HepG2 (cell line): Measurements from ENCODE around the gene CRIM1. TPM values are rescaled to one million over a fixed set of nuclear protein-coding genes. Genes with fewer than 3 reads are reported as not detected.

Source experiments
- ATAC-seq: fragments of 200-7000 bp; cut with Tn5 transposase; 3 replicates; pipeline ENCODE4 v1.9.1; 2020; ENCODE audit warnings: mild to moderate bottlenecking, moderate library complexity
- BruUV-seq: library from RNA; stranded (reverse); fragments of 400-500 nt; replicated peaks from 2 replicates; lab custom pipeline; 2021; lab: Mats Ljungman, UMichigan
- CTCF ChIA-PET: fragments of 300-600 bp; formaldehyde crosslinking; extraction: SDS; loops from one replicate; lab custom pipeline; 2021; ENCODE audit warnings: low total read pairs, inconsistent platforms, low intra/inter-chr PET ratio; lab: Yijun Ruan, JAX
- POLR2A ChIA-PET: fragments of 350-600 bp; sonication (Branson Sonifier 250); formaldehyde crosslinking; loops from one replicate; lab custom pipeline; 2020; ENCODE audit warnings: antibody characterized with exemption, inconsistent platforms; lab: Yijun Ruan, JAX
- DNase-seq: peaks from one replicate; pipeline ENCODE4 v3.0.0-alpha.2; 2015; ENCODE audit warnings: low spot score
- FAIRE-seq: peaks from 3 replicates; lab custom pipeline; 2011; peaks lifted over from hg19 to GRCh38; lab: Jason Lieb, UNC
- H2AFZ ChIP-seq: one replicate; pipeline ENCODE4 v1.6.1; 2011; ENCODE audit warnings: low read length, inconsistent platforms
- H3K27ac ChIP-seq: fragments of 300-600 bp; 3 replicates; pipeline ENCODE4 v1.8.0; 2011; ENCODE audit warnings: mixed run types, mild to moderate bottlenecking, mixed read lengths, low read length, inconsistent platforms; ENCODE audit not compliant: insufficient read depth; ENCODE audit errors: extremely low read length
- H3K27me3 ChIP-seq, 2 experiments: fragments of 200-600 bp in 1 of 2; 2 replicates in 1 of 2; 3 replicates in 1 of 2; pipeline versions ENCODE4 v1.6.0 to v1.8.0; 2011; ENCODE audit warnings: low read length in 2 of 2, mild to moderate bottlenecking in 2 of 2, moderate library complexity in 2 of 2, inconsistent platforms in 1 of 2; ENCODE audit not compliant: insufficient read depth in 2 of 2, control insufficient read depth in 1 of 2
- H3K36me3 ChIP-seq, 2 experiments: fragments of 200-600 bp in 1 of 2; replicated peaks in 1 of 2; 2 replicates in 1 of 2; 3 replicates in 1 of 2; pipeline versions ENCODE4 v1.5.1 to v1.8.0; 2011; ENCODE audit warnings: low read length in 2 of 2, inconsistent platforms in 1 of 2; ENCODE audit not compliant: insufficient read depth in 2 of 2, control insufficient read depth in 1 of 2
- H3K4me1 ChIP-seq: 2 replicates; pipeline ENCODE4 v1.5.1; 2012; ENCODE audit warnings: low read length, inconsistent platforms; ENCODE audit not compliant: insufficient read depth
- H3K4me2 ChIP-seq: 2 replicates; pipeline ENCODE4 v1.6.0; 2011; ENCODE audit warnings: low read depth, low read length, inconsistent platforms
- H3K4me3 ChIP-seq, 3 experiments: fragments of 200-600 bp in 1 of 3; sonication (generic), shearing (Covaris generic) in 1 of 3; replicated peaks in 1 of 3; 2 replicates each; pipeline ENCODE4 v1.5.1; 2011 to 2016; ENCODE audit warnings: low read length in 3 of 3, inconsistent platforms in 2 of 3, low read depth in 2 of 3, mild to moderate bottlenecking in 2 of 3, control low read depth in 1 of 3, mixed read lengths in 1 of 3; ENCODE audit not compliant: insufficient read depth in 1 of 3
- H3K79me2 ChIP-seq: one replicate; pipeline ENCODE4 v1.6.1; 2011; ENCODE audit warnings: low read length, inconsistent platforms; ENCODE audit not compliant: insufficient read depth
- H3K9ac ChIP-seq: 2 replicates; pipeline ENCODE4 v1.6.0; 2011; ENCODE audit warnings: mild to moderate bottlenecking, low read depth, low read length, inconsistent platforms; ENCODE audit not compliant: insufficient read depth
- H3K9me3 ChIP-seq: 2 replicates; pipeline ENCODE4 v1.5.1; 2012; ENCODE audit warnings: mild to moderate bottlenecking, low read length
- H4K20me1 ChIP-seq: 2 replicates; pipeline ENCODE4 v1.6.0; 2011; ENCODE audit warnings: inconsistent platforms, mild to moderate bottlenecking, low read length, moderate library complexity; ENCODE audit not compliant: insufficient read depth
- AGO1 ChIP-seq: fragments of 200-400 bp; formaldehyde crosslinking; IDR thresholded peaks from 2 replicates; pipeline ENCODE4 v1.6.1; 2017; ENCODE audit warnings: mild to moderate bottlenecking, low read depth, low read length, moderate library complexity; ENCODE audit not compliant: poor library complexity, severe bottlenecking
- ETV5 ChIP-seq: IDR thresholded peaks from 2 replicates; pipeline ENCODE4 v1.6.1; 2018; ENCODE audit warnings: missing biosample characterization, missing genetic modification reagents, inconsistent platforms, borderline replicate concordance
- GATA4 ChIP-seq: sonication (generic); IDR thresholded peaks from 2 replicates; pipeline ENCODE4 v1.6.1; 2016; ENCODE audit warnings: antibody characterized with exemption, low read depth, borderline replicate concordance
- HNF4G ChIP-seq, 2 experiments: sonication (generic) in 1 of 2; formaldehyde crosslinking in 1 of 2; IDR thresholded peaks; 2 replicates each; pipeline versions ENCODE4 v1.4.0 to v1.6.1; 2011 to 2020; ENCODE audit warnings: borderline replicate concordance in 2 of 2, low read depth in 2 of 2, mild to moderate bottlenecking in 2 of 2, low read length in 1 of 2, missing genetic modification reagents in 1 of 2, moderate library complexity in 1 of 2
- NR2F6 ChIP-seq, 2 experiments: IDR thresholded peaks; 2 replicates each; pipeline ENCODE4 v1.6.1; 2016; ENCODE audit warnings: antibody characterized with exemption in 1 of 2, mild to moderate bottlenecking in 1 of 2
- POGZ ChIP-seq: sonication (generic); formaldehyde crosslinking; IDR thresholded peaks from 2 replicates; pipeline ENCODE4 v1.4.0; 2020; ENCODE audit warnings: mild to moderate bottlenecking, missing genetic modification reagents
- RNF219 ChIP-seq: sonication (generic); formaldehyde crosslinking; IDR thresholded peaks from 2 replicates; pipeline ENCODE4 v1.5.0; 2020; ENCODE audit warnings: mild to moderate bottlenecking, missing genetic modification reagents
- SRSF9 ChIP-seq: fragments of 200-400 bp; formaldehyde crosslinking; IDR thresholded peaks from 2 replicates; pipeline ENCODE4 v1.6.1; 2018; ENCODE audit warnings: borderline replicate concordance, mild to moderate bottlenecking, low read depth, low read length; ENCODE audit not compliant: insufficient read depth, poor library complexity, severe bottlenecking
- WGBS: methylation state at CpG from one replicate; pipeline ENCODE4 v1.1.6; 2017; ENCODE audit warnings: low lambda C conversion rate; 5-methylcytosine and 5-hydroxymethylcytosine counted together
- in situ Hi-C: cut with HindIII; loops from 2 replicates; pipeline ENCODE4 v1.10.0; 2017; ENCODE audit warnings: low pct_unique_long_range_greater_than_20kb; ENCODE audit not compliant: extremely low pct_ligation_motif_present
- intact Hi-C: fragments of 100-400 bp; cut with micrococcal nuclease; formaldehyde crosslinking; loops from one replicate; pipeline ENCODE4 v1.10.0; 2022; ENCODE audit not compliant: unreplicated experiment
- polyA plus RNA-seq, 8 experiments: library from polyadenylated mRNA; depleted of rRNA in 3 of 8; stranded (reverse) in 7 of 8; unstranded in 1 of 8; fragments of >200 nt; fragmentation: Illumina TruSeq in 4 of 8; extraction: Trizol in 4 of 8; gene quantifications; 2 replicates each; pipeline versions ENCODE4 v1.2.1 to v1.2.3, GENCODE V29; 2011 to 2016; ENCODE audit warnings: low read depth in 4 of 8, missing spikeins in 1 of 8, mixed read lengths in 1 of 8; ENCODE audit not compliant: insufficient read depth in 1 of 8
- total RNA-seq, 5 experiments: library from RNA; depleted of rRNA; stranded (reverse); fragments of >200 nt; fragmentation: Illumina TruSeq; extraction: Trizol; gene quantifications; 2 replicates each; pipeline ENCODE4 v1.2.3, GENCODE V29; 2016; ENCODE audit warnings: low read depth in 1 of 5
- TF ChIP-seq, protein P1 (sequence below): sonication (generic); formaldehyde crosslinking; conservative IDR thresholded peaks from 2 replicates; pipeline ENCODE4 v1.8.0; 2022; ENCODE audit warnings: mild to moderate bottlenecking, moderate library complexity, missing genetic modification reagents
- TF ChIP-seq, protein P2 (sequence below): sonication (generic); formaldehyde crosslinking; IDR thresholded peaks from 2 replicates; pipeline ENCODE4 v1.9.0; 2021; ENCODE audit warnings: missing genetic modification reagents, borderline replicate concordance
- TF ChIP-seq, protein P3 (sequence below): sonication (generic); formaldehyde crosslinking; IDR thresholded peaks from 2 replicates; pipeline ENCODE4 v1.4.0; 2020; ENCODE audit warnings: mild to moderate bottlenecking, missing genetic modification reagents

CRIM1 gene
- total and polyA plus RNA-seq, 2 of the 13 experiments (the other 11 are each of a cell fraction or from before 2014, with no cell fraction given), result 39.1 to 69.9 TPM

- Histone ChIP-seq H3K27ac (no peak overlapping the region), H3K9me3 (no peaks in the 10 kb centered on the region), H3K9ac (no peak overlapping the region), H3K4me1 (peaks cover 5% of the 10 kb centered on the region; the same call in 1 of the 2 replicates), H3K27me3 (no peaks in the 10 kb centered on the region), H3K36me3 (peaks cover 10 to 50% of the 10 kb centered on the region in 2 experiments)
- WGBS, result 80% methylated on average over 2 of the region's 2 CpGs
- no peak for FAIRE-seq
- in situ Hi-C loops (no loop called here), intact Hi-C loops (no loop called here)
- ATAC-seq, result no peak
- no peak for TF ChIP-seq NR2F6 (IDR thresholded peaks at IDR 0.05)
- TF ChIP-seq NR2F6 (CRISPR knock-in tag; IDR thresholded peaks at IDR 0.05), result no peak
- no peak for TF ChIP-seq RNF219 (CRISPR knock-in tag)
- TF ChIP-seq GATA4, result no peak
- TF ChIP-seq, protein P1, sequence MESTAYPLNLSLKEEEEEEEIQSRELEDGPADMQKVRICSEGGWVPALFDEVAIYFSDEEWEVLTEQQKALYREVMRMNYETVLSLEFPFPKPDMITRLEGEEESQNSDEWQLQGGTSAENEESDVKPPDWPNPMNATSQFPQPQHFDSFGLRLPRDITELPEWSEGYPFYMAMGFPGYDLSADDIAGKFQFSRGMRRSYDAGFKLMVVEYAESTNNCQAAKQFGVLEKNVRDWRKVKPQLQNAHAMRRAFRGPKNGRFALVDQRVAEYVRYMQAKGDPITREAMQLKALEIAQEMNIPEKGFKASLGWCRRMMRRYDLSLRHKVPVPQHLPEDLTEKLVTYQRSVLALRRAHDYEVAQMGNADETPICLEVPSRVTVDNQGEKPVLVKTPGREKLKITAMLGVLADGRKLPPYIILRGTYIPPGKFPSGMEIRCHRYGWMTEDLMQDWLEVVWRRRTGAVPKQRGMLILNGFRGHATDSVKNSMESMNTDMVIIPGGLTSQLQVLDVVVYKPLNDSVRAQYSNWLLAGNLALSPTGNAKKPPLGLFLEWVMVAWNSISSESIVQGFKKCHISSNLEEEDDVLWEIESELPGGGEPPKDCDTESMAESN (CRISPR knock-in tag), result no peak
- TF ChIP-seq, protein P2, sequence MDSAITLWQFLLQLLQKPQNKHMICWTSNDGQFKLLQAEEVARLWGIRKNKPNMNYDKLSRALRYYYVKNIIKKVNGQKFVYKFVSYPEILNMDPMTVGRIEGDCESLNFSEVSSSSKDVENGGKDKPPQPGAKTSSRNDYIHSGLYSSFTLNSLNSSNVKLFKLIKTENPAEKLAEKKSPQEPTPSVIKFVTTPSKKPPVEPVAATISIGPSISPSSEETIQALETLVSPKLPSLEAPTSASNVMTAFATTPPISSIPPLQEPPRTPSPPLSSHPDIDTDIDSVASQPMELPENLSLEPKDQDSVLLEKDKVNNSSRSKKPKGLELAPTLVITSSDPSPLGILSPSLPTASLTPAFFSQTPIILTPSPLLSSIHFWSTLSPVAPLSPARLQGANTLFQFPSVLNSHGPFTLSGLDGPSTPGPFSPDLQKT (CRISPR knock-in tag), result no peak
- no peak for TF ChIP-seq POGZ (CRISPR knock-in tag)
- TF ChIP-seq, protein P3, sequence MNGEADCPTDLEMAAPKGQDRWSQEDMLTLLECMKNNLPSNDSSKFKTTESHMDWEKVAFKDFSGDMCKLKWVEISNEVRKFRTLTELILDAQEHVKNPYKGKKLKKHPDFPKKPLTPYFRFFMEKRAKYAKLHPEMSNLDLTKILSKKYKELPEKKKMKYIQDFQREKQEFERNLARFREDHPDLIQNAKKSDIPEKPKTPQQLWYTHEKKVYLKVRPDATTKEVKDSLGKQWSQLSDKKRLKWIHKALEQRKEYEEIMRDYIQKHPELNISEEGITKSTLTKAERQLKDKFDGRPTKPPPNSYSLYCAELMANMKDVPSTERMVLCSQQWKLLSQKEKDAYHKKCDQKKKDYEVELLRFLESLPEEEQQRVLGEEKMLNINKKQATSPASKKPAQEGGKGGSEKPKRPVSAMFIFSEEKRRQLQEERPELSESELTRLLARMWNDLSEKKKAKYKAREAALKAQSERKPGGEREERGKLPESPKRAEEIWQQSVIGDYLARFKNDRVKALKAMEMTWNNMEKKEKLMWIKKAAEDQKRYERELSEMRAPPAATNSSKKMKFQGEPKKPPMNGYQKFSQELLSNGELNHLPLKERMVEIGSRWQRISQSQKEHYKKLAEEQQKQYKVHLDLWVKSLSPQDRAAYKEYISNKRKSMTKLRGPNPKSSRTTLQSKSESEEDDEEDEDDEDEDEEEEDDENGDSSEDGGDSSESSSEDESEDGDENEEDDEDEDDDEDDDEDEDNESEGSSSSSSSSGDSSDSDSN (CRISPR knock-in tag), result no peak
- TF ChIP-seq HNF4G (IDR thresholded peaks at IDR 0.05; ENCODE audit: borderline replicate concordance, low read depth, low read length), result no peak
- TF ChIP-seq HNF4G (CRISPR knock-in tag; IDR thresholded peaks at IDR 0.05; ENCODE audit: borderline replicate concordance, low read depth), result no peak
- no peak for TF ChIP-seq AGO1
- TF ChIP-seq ETV5 (CRISPR knock-in tag), result no peak
- no peak for TF ChIP-seq SRSF9
- TF ChIP-seq, all 625 proteins: peak for 0
- ChIA-PET CTCF (no interaction called here), POLR2A (no interaction called here)
- no peaks in the 10 kb centered on the region for H4K20me1 ChIP-seq
- no peak overlapping the region for H3K4me3 ChIP-seq
- no peak overlapping the region for H2AFZ ChIP-seq
- H3K79me2 ChIP-seq, result peaks cover 15% of the 10 kb centered on the region
- H3K4me2 ChIP-seq, result no peak overlapping the region
- DNase-seq, result no peak
- no TSS peak for BruUV-seq
Measured at GRCh38 chr2:36589230-36589630, 233.7 kb downstream of the CRIM1 start.
